ENCODE data around the gene THRSP.
"Not testable (repeated sequence)": the region's sequence is repeated elsewhere in the genome, so short reads cannot be mapped to it uniquely, and the experiment has no call there.

The THRSP gene

GRCh38 chr11:78025378-78025777, 38.3 kb upstream of the THRSP start:
- Histone ChIP-seq H2AFZ (ENCODE audit: insufficient read depth, low read length, poor library complexity) (no peak overlapping the region), H4K91ac (ENCODE audit: low read depth, low read length) (no peak overlapping the region), H3K9ac (ENCODE audit: low read length) (no peak overlapping the region), H3K4me3 (ENCODE audit: low read depth, low read length) (no peak overlapping the region), H3K14ac (ENCODE audit: low read length) (no peak overlapping the region), H4K12ac (ENCODE audit: low read depth, low read length) (no peak overlapping the region), H3K79me1 (ENCODE audit: low read length) (peaks cover 28% of the 10 kb centered on the region), H3K4ac (ENCODE audit: low read depth, low read length) (no peak overlapping the region), H3K23ac (ENCODE audit: low read length) (no peak overlapping the region), H3K4me1 (ENCODE audit: control insufficient read depth in 1 of 2, insufficient read depth in 2 of 2, low read length in 2 of 2) (peaks cover 13 to 32% of the 10 kb centered on the region in 2 experiments), H3K79me2 (ENCODE audit: control insufficient read depth, insufficient read depth, low read length, poor library complexity) (peaks cover 3% of the 10 kb centered on the region), H2BK5ac (ENCODE audit: low read depth, low read length, poor library complexity) (no peak overlapping the region), H3K27me3 (ENCODE audit: insufficient read depth, low read length) (no peaks in the 10 kb centered on the region), H3K18ac (ENCODE audit: low read length) (no peak overlapping the region), H3K27ac (ENCODE audit: low read depth, low read length) (no peak overlapping the region), H3K9me3 (ENCODE audit: insufficient read depth, low read depth, low read length) (no peaks in the 10 kb centered on the region), H3K4me2 (ENCODE audit: low read length) (no peak overlapping the region), H3K36me3 (ENCODE audit: control insufficient read depth in 1 of 2, insufficient read depth in 2 of 2, low read length in 2 of 2) (no peaks in the 10 kb centered on the region), H4K8ac (ENCODE audit: low read depth, low read length) (no peak overlapping the region), H2AK5ac (ENCODE audit: low read length) (no peak overlapping the region), H2BK120ac (ENCODE audit: insufficient read depth, low read length, poor library complexity) (no peak overlapping the region), H2BK12ac (ENCODE audit: low read length) (peak overlapping the region; percentile 67)
- no peak for DNase-seq

DNA sequence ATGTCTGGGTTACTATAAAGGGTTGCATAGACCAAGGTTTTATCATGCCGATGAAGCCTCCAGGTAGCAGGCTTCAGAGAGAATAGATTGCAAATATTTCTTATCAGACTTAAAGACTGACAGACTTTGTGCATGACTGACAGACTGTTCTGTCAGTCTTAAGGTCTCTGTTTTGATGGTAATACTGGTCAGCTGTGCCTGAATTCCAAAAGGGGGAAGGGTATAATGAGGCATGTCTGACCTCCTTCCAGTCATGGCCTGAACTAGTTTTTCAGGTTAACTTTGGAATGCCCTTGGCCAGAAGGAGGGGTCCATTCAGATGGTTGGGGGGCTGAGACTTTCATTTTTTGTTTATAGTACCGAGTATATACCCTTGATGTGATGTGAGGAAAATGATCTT, 35.9 kb upstream of the THRSP start:
- peak overlapping the region; percentile 99 for H2BK5ac ChIP-seq (ENCODE audit: low read depth, low read length, poor library complexity)
- peaks cover 6% of the 10 kb centered on the region for H3K79me2 ChIP-seq (ENCODE audit: control insufficient read depth, insufficient read depth, low read length, poor library complexity)
- H3K4me1 ChIP-seq (ENCODE audit: control insufficient read depth in 1 of 2, insufficient read depth in 2 of 2, low read length in 2 of 2) = peaks cover 18 to 32% of the 10 kb centered on the region in 2 experiments
- peaks cover 36% of the 10 kb centered on the region for H3K79me1 ChIP-seq (ENCODE audit: low read length)
- peak; percentile 49 to 79 for DNase-seq
- H3K4me2 ChIP-seq (ENCODE audit: low read length) = peak overlapping the region; percentile 52
- no peak overlapping the region for H3K23ac ChIP-seq (ENCODE audit: low read length)
- no peak overlapping the region for H4K12ac ChIP-seq (ENCODE audit: low read depth, low read length)
- no peak overlapping the region for H4K91ac ChIP-seq (ENCODE audit: low read depth, low read length)
- H2BK120ac ChIP-seq (ENCODE audit: insufficient read depth, low read length, poor library complexity) = no peak overlapping the region
- no peak overlapping the region for H2AK5ac ChIP-seq (ENCODE audit: low read length)
- no peak overlapping the region for H3K4me3 ChIP-seq (ENCODE audit: low read depth, low read length)
- H3K27ac ChIP-seq (ENCODE audit: low read depth, low read length) = peak overlapping the region; percentile 99
- no peak overlapping the region for H3K9ac ChIP-seq (ENCODE audit: low read length)
- H3K14ac ChIP-seq (ENCODE audit: low read length) = no peak overlapping the region
- WGBS (ENCODE audit: extremely low coverage, insufficient coverage, insufficient read length) = no CpG with 5 or more reads among the region's 2 CpGs
- H3K9me3 ChIP-seq (ENCODE audit: insufficient read depth, low read depth, low read length) = no peaks in the 10 kb centered on the region
- H2AFZ ChIP-seq (ENCODE audit: insufficient read depth, low read length, poor library complexity) = no peak overlapping the region
- H3K27me3 ChIP-seq (ENCODE audit: insufficient read depth, low read length) = no peaks in the 10 kb centered on the region
- no peak overlapping the region for H2BK12ac ChIP-seq (ENCODE audit: low read length)
- H3K18ac ChIP-seq (ENCODE audit: low read length) = no peak overlapping the region
- no peak overlapping the region for H3K4ac ChIP-seq (ENCODE audit: low read depth, low read length)
- H4K8ac ChIP-seq (ENCODE audit: low read depth, low read length) = no peak overlapping the region
- no peaks in the 10 kb centered on the region for H3K36me3 ChIP-seq (ENCODE audit: control insufficient read depth in 1 of 2, insufficient read depth in 2 of 2, low read length in 2 of 2)

DNA sequence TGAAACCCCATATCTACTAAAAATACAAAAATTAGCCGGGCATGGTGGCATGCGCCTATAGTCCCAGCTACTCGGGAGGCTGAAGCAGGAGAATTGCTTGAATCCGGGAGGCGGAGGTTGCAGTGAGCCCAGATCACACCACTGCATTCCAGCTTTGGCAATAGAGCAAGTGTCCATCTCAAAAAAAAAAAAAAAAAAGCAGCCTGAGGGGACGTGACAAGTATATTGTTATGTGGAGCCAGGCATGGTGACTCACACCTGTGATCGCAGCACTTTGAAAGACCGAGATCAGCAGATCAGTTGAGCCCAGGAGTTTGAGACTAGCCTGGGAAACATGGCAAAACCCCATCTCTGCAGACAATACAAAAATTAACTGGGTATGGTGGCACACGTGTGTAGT, 35.2 kb upstream of the THRSP start:
- H3K79me1 ChIP-seq (ENCODE audit: low read length) = peaks cover 32% of the 10 kb centered on the region
- peak overlapping the region; percentile 96 for H4K91ac ChIP-seq (ENCODE audit: low read depth, low read length)
- peaks cover 18 to 31% of the 10 kb centered on the region in 2 experiments for H3K4me1 ChIP-seq (ENCODE audit: control insufficient read depth in 1 of 2, insufficient read depth in 2 of 2, low read length in 2 of 2)
- H2AFZ ChIP-seq (ENCODE audit: insufficient read depth, low read length, poor library complexity); H2AK5ac ChIP-seq (ENCODE audit: low read length); H3K79me2 ChIP-seq (ENCODE audit: control insufficient read depth, insufficient read depth, low read length, poor library complexity); H3K14ac ChIP-seq (ENCODE audit: low read length); H3K18ac ChIP-seq (ENCODE audit: low read length); H3K9ac ChIP-seq (ENCODE audit: low read length); H3K4me3 ChIP-seq (ENCODE audit: low read depth, low read length); H3K27me3 ChIP-seq (ENCODE audit: insufficient read depth, low read length); H3K36me3 ChIP-seq (ENCODE audit: control insufficient read depth in 1 of 2, insufficient read depth in 2 of 2, low read length in 2 of 2); H4K12ac ChIP-seq (ENCODE audit: low read depth, low read length); H3K23ac ChIP-seq (ENCODE audit: low read length); H3K4ac ChIP-seq (ENCODE audit: low read depth, low read length); H3K9me3 ChIP-seq (ENCODE audit: insufficient read depth, low read depth, low read length): not testable (repeated sequence)
- peak; percentile 85 to 91 for DNase-seq
- peak overlapping the region; percentile 98 for H2BK120ac ChIP-seq (ENCODE audit: insufficient read depth, low read length, poor library complexity)
- H4K8ac ChIP-seq (ENCODE audit: low read depth, low read length) = peak overlapping the region; percentile 83
- H2BK12ac ChIP-seq (ENCODE audit: low read length) = peak overlapping the region; percentile 97
- peak overlapping the region; percentile 99 for H2BK5ac ChIP-seq (ENCODE audit: low read depth, low read length, poor library complexity)
- peak overlapping the region; percentile 99 for H3K27ac ChIP-seq (ENCODE audit: low read depth, low read length)
- WGBS (ENCODE audit: extremely low coverage, insufficient coverage, insufficient read length) = no CpG with 5 or more reads among the region's 9 CpGs
- peak overlapping the region; percentile 48 for H3K4me2 ChIP-seq (ENCODE audit: low read length)

DNA sequence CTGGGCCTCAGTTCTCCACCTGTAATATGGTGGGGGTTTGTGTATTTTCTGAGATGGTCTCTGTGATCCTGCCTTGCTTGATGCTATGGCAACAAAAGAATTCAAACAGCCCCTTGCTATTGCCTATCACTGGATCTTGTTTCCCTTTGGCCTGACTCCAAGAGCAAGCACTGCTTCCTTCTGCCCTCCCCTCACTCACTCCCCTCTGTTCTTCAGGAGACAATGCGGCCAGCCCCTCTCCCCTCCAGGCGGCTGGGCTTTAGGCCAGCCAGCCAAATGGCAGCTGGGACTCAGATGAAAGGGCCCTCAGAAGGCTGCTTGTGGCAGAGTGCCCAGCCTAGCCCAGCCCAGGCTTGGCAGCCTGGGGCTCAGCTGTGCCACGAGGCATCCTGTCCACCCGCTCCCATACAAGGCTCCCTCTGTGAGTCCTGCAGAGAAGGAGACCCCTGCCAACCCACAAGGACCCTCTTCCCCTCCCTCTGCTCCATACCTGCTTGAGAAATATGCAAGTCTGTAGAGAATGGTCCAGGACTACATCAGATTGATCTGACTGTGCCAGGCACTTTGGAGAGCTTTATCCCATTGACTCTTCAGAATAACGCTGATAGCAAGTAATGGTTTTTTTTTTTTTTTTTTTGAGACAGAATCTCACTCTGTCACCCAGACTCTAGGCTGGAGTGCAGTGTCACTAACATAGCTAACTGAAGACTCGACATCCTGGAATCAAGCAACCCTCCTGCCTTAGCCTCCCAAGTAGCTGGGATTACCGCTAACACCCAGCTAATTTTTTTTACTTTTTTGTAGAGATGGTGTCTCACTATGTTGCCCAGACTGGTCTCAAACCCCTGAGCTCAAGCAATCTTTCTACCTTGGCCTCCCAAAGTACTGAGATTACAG, 33.0 kb upstream of the THRSP start:
- no peak overlapping the region for H3K4me3 ChIP-seq (ENCODE audit: low read depth, low read length)
- peak overlapping the region; percentile 55 for H3K4ac ChIP-seq (ENCODE audit: low read depth, low read length)
- peak overlapping the region; percentile 92 for H2BK120ac ChIP-seq (ENCODE audit: insufficient read depth, low read length, poor library complexity)
- H3K9ac ChIP-seq (ENCODE audit: low read length) = no peak overlapping the region
- peak overlapping the region; percentile 65 for H2AK5ac ChIP-seq (ENCODE audit: low read length)
- H3K36me3 ChIP-seq (ENCODE audit: control insufficient read depth in 1 of 2, insufficient read depth in 2 of 2, low read length in 2 of 2) = no peaks in the 10 kb centered on the region
- H3K18ac ChIP-seq (ENCODE audit: low read length) = peak overlapping the region; percentile 58
- H2BK12ac ChIP-seq (ENCODE audit: low read length) = peak overlapping the region; percentile 91
- peak overlapping the region; percentile 68 for H3K27ac ChIP-seq (ENCODE audit: low read depth, low read length)
- no peak overlapping the region for H3K23ac ChIP-seq (ENCODE audit: low read length)
- peak overlapping the region; percentile 70 for H2AFZ ChIP-seq (ENCODE audit: insufficient read depth, low read length, poor library complexity)
- H3K79me1 ChIP-seq (ENCODE audit: low read length) = peaks cover 31% of the 10 kb centered on the region
- peaks cover 3% of the 10 kb centered on the region for H3K79me2 ChIP-seq (ENCODE audit: control insufficient read depth, insufficient read depth, low read length, poor library complexity)
- H3K4me2 ChIP-seq (ENCODE audit: low read length) = no peak overlapping the region
- H3K4me1 ChIP-seq (ENCODE audit: control insufficient read depth in 1 of 2, insufficient read depth in 2 of 2, low read length in 2 of 2) = peaks cover 18 to 28% of the 10 kb centered on the region in 2 experiments
- peak overlapping the region; percentile 68 for H4K8ac ChIP-seq (ENCODE audit: low read depth, low read length)
- H4K12ac ChIP-seq (ENCODE audit: low read depth, low read length) = peak overlapping the region; percentile 22
- no CpG with 5 or more reads among the region's 7 CpGs for WGBS (ENCODE audit: extremely low coverage, insufficient coverage, insufficient read length)
- H3K9me3 ChIP-seq (ENCODE audit: insufficient read depth, low read depth, low read length) = no peaks in the 10 kb centered on the region
- H2BK5ac ChIP-seq (ENCODE audit: low read depth, low read length, poor library complexity) = peak overlapping the region; percentile 73
- DNase-seq = no peak
- peak overlapping the region; percentile 75 for H3K14ac ChIP-seq (ENCODE audit: low read length)
- peak overlapping the region; percentile 91 for H4K91ac ChIP-seq (ENCODE audit: low read depth, low read length)
- no peaks in the 10 kb centered on the region for H3K27me3 ChIP-seq (ENCODE audit: insufficient read depth, low read length)

Data from trophoblast cell (in vitro differentiated cells and primary cell).